ENCODE measurements around the gene FAM81A. TPM values are rescaled to one million over a fixed set of nuclear protein-coding genes. Genes with fewer than 3 reads are reported as not detected.

FAM81A gene
- under 1 TPM in 1 of 6 experiments, not detected in 5; 0.18 TPM for total RNA-seq
- long read RNA-seq: 0 reads

DNA sequence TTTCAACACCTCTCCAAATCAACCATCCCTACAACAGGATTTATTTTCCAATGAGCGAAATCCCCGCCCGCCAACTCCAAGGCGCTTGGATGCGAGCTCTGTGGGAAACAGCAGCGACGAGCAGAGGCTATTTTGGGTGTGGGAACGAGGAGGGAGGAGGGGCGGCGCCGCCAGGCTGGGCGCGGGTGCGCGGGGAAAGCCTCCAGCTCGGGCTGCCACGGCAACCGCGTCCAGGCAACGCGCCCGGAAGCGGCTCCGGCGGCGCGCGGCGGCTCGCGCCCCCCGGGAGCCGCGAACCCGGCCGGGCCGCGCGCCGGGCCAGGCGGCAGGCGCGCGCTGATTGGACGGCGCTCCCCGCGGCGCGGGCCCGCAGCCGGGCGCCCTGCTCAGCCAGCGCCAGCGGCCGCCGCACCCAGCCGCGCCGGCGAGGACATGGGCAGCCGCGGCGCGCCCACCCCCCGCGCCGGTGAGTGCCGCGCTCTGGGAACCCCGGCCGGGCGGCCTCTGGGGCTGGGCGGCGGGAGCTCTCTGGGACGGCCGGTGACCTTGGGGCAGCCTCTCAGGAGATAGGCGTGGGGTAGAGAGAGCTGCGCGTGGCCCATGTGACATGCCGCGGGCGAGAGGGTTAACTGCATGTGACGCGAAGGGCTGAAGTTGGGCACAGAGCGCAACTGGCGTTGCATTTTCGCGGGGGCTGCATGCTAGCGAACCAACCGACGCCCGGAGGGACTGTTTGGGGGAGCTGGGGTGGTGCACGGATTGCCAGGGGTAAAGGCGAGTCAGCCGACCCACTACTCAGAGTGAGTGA, at the start of gene FAM81A:
FAM81A (plus strand) TSS at position 370 of the 808 bp plus-strand sequence. CDS start 20,441 bp downstream, outside the sequence.
- no peaks in the 10 kb centered on the region for H3K9me3 ChIP-seq
- DNase-seq (peak; percentile 68 to 74 (median 69)), ATAC-seq (peak; percentile 84 to 91 (median 88))
- H3K36me3 ChIP-seq: no peaks in the 10 kb centered on the region
- H3K27ac ChIP-seq: no peak within 1 kb of the TSS
- TF ChIP-seq, protein P1, sequence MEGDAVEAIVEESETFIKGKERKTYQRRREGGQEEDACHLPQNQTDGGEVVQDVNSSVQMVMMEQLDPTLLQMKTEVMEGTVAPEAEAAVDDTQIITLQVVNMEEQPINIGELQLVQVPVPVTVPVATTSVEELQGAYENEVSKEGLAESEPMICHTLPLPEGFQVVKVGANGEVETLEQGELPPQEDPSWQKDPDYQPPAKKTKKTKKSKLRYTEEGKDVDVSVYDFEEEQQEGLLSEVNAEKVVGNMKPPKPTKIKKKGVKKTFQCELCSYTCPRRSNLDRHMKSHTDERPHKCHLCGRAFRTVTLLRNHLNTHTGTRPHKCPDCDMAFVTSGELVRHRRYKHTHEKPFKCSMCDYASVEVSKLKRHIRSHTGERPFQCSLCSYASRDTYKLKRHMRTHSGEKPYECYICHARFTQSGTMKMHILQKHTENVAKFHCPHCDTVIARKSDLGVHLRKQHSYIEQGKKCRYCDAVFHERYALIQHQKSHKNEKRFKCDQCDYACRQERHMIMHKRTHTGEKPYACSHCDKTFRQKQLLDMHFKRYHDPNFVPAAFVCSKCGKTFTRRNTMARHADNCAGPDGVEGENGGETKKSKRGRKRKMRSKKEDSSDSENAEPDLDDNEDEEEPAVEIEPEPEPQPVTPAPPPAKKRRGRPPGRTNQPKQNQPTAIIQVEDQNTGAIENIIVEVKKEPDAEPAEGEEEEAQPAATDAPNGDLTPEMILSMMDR (IDR thresholded peaks at IDR 0.05): no peak
- TF ChIP-seq POLR2A (IDR thresholded peaks at IDR 0.05): no peak
- H3K27me3 ChIP-seq: peaks cover 0 to 7% of the 10 kb centered on the region in 2 donors
- WGBS (ENCODE audit: insufficient coverage, low coverage, low lambda C conversion rate, missing lambda C conversion rate): 2% methylated on average over 13 of the region's 96 CpGs
- intact Hi-C loops (cut with DNase I): no loop called here
- H3K4me3 ChIP-seq: peak within 1 kb of the TSS; percentile 27 to 46 (median 35)
- peaks cover 0 to 7% (median 0%) of the 10 kb centered on the region in 4 donors for H3K4me1 ChIP-seq

DNA sequence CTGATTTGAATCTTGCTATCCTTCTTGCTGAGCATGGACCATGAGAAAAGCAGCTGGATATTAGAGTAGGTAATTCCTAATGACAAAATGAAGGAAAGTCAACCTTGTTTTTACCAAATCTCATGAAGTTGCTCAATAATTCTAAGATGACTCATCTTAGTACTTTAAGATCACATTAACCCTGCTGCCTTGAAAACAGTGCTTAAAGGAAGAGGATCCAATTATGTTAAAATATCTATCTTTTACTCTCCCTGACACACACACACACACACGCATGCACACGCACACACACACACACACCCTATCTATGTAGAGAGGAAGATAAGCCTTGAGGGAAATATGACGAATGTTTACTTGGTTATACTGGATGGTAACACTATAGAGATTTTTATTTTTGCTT, 49.3 kb upstream of the FAM81A start:
- 60% methylated on average over 3 of the region's 3 CpGs for WGBS (ENCODE audit: insufficient coverage, low coverage, low lambda C conversion rate, missing lambda C conversion rate)
- no peak for ATAC-seq
- TF ChIP-seq, protein P1 (IDR thresholded peaks at IDR 0.05): no peak
- no peak for TF ChIP-seq POLR2A (IDR thresholded peaks at IDR 0.05)

DNA sequence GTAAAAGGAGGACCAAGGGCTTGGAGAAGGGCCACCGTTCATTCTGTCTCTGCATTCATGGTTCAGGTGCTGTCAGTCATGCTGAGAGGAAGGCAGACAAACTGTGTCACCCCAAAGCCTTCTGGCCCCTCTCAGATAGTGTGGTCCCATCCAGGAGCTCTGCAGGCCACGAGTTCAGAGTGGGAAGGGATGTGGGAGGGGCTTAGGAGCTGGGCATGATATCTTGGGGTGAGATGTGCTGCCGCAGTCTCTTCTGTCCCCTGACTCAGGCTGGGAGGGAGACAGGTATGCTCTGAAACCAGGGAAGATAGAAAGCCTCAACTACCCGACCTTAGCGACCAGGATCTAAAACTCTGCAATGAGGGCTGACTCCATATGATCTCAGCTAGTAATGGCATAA, 45.7 kb upstream of the FAM81A start:
- intact Hi-C loops (cut with DNase I): no loop called here
- ATAC-seq (no peak), DNase-seq (no peak)
- Histone ChIP-seq H3K27me3 (no peaks in the 10 kb centered on the region), H3K27ac (no peak overlapping the region), H3K4me1 (no peaks in the 10 kb centered on the region), H3K36me3 (no peaks in the 10 kb centered on the region), H3K4me3 (no peak overlapping the region), H3K9me3 (no peaks in the 10 kb centered on the region)
- TF ChIP-seq, protein P1 (IDR thresholded peaks at IDR 0.05): no peak
- 66% methylated on average over 5 of the region's 5 CpGs for WGBS (ENCODE audit: insufficient coverage, low coverage, low lambda C conversion rate, missing lambda C conversion rate)

More for the DNA sequence above, 49.3 kb upstream of the FAM81A start:
- H3K9me3 ChIP-seq: no peaks in the 10 kb centered on the region
- intact Hi-C loops (cut with DNase I): no loop called here
- no peaks in the 10 kb centered on the region for H3K4me1 ChIP-seq
- H3K27me3 ChIP-seq: no peaks in the 10 kb centered on the region
- no peak overlapping the region for H3K4me3 ChIP-seq
- no peak for DNase-seq
- no peak overlapping the region for H3K27ac ChIP-seq
- H3K36me3 ChIP-seq: no peaks in the 10 kb centered on the region

DNA sequence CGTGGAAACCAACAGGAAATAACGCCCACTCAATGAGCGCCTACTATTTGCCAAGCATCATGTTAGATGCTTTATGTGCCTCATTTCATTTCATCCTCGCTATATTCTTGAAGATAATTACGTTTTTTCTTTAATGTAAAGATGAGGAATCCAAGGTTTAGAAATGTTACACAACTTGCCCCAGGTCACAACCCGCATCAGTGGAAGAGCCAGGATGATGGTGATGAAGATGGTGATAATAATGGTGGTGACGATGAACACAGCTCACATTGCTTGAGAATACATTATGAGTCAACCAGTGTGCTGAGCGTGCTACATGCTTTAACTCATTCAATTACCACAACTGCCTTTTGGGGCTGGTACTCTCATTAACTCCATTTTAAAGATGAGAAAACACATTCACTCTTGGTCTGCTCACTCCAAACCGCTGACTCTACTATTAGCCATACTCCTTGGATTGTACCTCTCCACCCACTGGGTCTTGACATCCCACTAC, 43.8 kb upstream of the FAM81A start:
- Histone ChIP-seq H3K27ac (no peak overlapping the region), H3K36me3 (no peaks in the 10 kb centered on the region), H3K9me3 (no peaks in the 10 kb centered on the region), H3K4me1 (no peaks in the 10 kb centered on the region), H3K4me3 (no peak overlapping the region), H3K27me3 (no peaks in the 10 kb centered on the region)
- 81% methylated on average over 9 of the region's 9 CpGs for WGBS (ENCODE audit: insufficient coverage, low coverage, low lambda C conversion rate, missing lambda C conversion rate)
- intact Hi-C loops (cut with DNase I): no loop called here
- ATAC-seq: no peak
- DNase-seq: no peak
- TF ChIP-seq POLR2A (IDR thresholded peaks at IDR 0.05): no peak
- TF ChIP-seq, protein P1 (IDR thresholded peaks at IDR 0.05): no peak
